DOHH2 (cell line): ENCODE results near the gene CRMP1.

Source experiments
- H3F3A ChIP-seq: fragments of 200-600 bp; sonication (generic), shearing (Covaris generic); 2 replicates; pipeline ENCODE4 v1.6.0; 2016; ENCODE audit warnings: antibody characterized with exemption, mild to moderate bottlenecking; ENCODE audit not compliant: control insufficient read depth, insufficient read depth
- H3K27ac ChIP-seq: fragments of 200-600 bp; sonication (generic); 2 replicates; pipeline ENCODE4 v1.5.1; 2014; ENCODE audit warnings: low read depth, mild to moderate bottlenecking, low read length, moderate library complexity
- H3K27me3 ChIP-seq: fragments of 200-600 bp; sonication (generic); 2 replicates; pipeline ENCODE4 v1.6.1; 2014; ENCODE audit warnings: mild to moderate bottlenecking, low read length, mixed read lengths; ENCODE audit not compliant: control insufficient read depth
- H3K36me3 ChIP-seq: fragments of 200-600 bp; sonication (generic); 2 replicates; pipeline ENCODE4 v1.6.1; 2014; ENCODE audit warnings: mild to moderate bottlenecking, low read length, moderate library complexity, mixed read lengths; ENCODE audit not compliant: control insufficient read depth
- H3K4me1 ChIP-seq: fragments of 200-600 bp; sonication (generic); 2 replicates; pipeline ENCODE4 v1.6.1; 2014; ENCODE audit warnings: mild to moderate bottlenecking, low read length, mixed read lengths; ENCODE audit not compliant: control insufficient read depth
- H3K4me2 ChIP-seq: fragments of 200-600 bp; sonication (generic); 2 replicates; pipeline ENCODE4 v1.6.0; 2014; ENCODE audit warnings: mild to moderate bottlenecking, low read length, moderate library complexity
- H3K4me3 ChIP-seq: fragments of 200-600 bp; sonication (generic); 2 replicates; pipeline ENCODE4 v1.5.1; 2014; ENCODE audit warnings: mild to moderate bottlenecking, low read length, mixed read lengths
- H3K79me2 ChIP-seq: fragments of 200-600 bp; sonication (generic); 2 replicates; pipeline ENCODE4 v1.6.1; 2014; ENCODE audit warnings: mild to moderate bottlenecking, low read length, mixed read lengths; ENCODE audit not compliant: control insufficient read depth
- H3K9me2 ChIP-seq: fragments of 200-600 bp; sonication (generic); replicated peaks from 2 replicates; pipeline ENCODE4 v1.6.1; 2014; ENCODE audit warnings: mild to moderate bottlenecking, low read length, mixed read lengths; ENCODE audit not compliant: control insufficient read depth
- H3K9me3 ChIP-seq: fragments of 200-600 bp; sonication (generic); 2 replicates; pipeline ENCODE4 v1.6.1; 2014; ENCODE audit warnings: antibody characterized with exemption, low read length, mixed read lengths; ENCODE audit not compliant: control insufficient read depth, insufficient read depth
- H4K20me1 ChIP-seq: fragments of 200-600 bp; sonication (generic); 2 replicates; pipeline ENCODE4 v1.6.0; 2014; ENCODE audit warnings: low read depth, mild to moderate bottlenecking, antibody characterized with exemption, low read length, moderate library complexity; ENCODE audit not compliant: control insufficient read depth, insufficient read depth
- EZH2phosphoT487 ChIP-seq: fragments of 200-600 bp; sonication (generic); IDR thresholded peaks from 2 replicates; pipeline ENCODE4 v1.6.1; 2017; ENCODE audit warnings: borderline replicate concordance, mild to moderate bottlenecking, antibody characterized with exemption, low read length, moderate library complexity, mixed read lengths
- TF ChIP-seq, protein P1 (sequence below): fragments of 200-600 bp; sonication (generic); IDR thresholded peaks from one replicate; pipeline ENCODE4 v1.5.1; 2014; ENCODE audit warnings: antibody characterized with exemption, mild to moderate bottlenecking, low read depth, low read length; ENCODE audit not compliant: poor library complexity, severe bottlenecking

The CRMP1 gene

DNA sequence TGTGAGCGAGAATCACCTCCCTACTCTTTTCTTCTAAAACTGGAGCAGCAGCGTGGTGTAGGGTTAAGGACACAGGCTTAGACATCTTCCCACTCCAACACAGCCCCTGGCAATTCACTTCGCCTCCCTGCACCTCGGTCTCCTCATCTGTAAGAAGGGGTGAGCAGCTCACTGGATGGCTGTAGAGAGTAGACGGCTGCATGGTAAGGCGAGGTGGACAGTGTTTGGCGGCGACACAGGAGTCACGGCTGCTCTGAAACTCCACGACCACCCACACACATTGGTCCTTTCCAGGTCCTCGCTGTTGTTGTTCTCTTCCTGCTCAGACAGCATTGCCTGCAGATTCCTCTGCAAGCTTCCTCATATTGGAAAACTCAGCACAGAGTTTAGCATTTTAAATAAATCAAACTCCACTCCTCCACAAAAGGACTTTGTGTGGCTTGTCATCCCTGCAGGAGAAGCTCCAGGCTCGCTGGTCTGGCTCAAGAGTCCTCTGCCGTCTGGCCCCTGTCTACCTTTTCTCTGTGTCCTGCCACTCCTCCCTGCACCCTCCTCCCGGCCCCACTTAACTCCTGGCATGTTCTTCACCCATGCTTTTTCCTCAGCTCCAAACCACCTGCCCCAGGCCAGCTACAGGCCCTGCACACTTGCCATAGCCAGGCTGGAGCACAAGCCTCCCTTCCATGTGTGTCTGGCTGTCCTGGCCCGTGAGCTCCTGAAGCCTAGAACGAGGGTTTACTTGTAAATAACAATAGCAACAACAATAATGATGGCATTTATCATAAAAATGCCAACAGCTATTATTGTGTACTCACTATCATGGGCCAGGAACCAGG lies 41.3 kb upstream of the CRMP1 start:
- no peaks in the 10 kb centered on the region for H3K9me3 ChIP-seq
- no peak overlapping the region for H3K27ac ChIP-seq
- H3K79me2 ChIP-seq, result no peaks in the 10 kb centered on the region
- no peaks in the 10 kb centered on the region for H3K4me1 ChIP-seq
- H3K9me2 ChIP-seq, result no peaks in the 10 kb centered on the region
- no peaks in the 10 kb centered on the region for H3F3A ChIP-seq
- no peaks in the 10 kb centered on the region for H3K27me3 ChIP-seq
- no peaks in the 10 kb centered on the region for H4K20me1 ChIP-seq
- TF ChIP-seq, protein P1, sequence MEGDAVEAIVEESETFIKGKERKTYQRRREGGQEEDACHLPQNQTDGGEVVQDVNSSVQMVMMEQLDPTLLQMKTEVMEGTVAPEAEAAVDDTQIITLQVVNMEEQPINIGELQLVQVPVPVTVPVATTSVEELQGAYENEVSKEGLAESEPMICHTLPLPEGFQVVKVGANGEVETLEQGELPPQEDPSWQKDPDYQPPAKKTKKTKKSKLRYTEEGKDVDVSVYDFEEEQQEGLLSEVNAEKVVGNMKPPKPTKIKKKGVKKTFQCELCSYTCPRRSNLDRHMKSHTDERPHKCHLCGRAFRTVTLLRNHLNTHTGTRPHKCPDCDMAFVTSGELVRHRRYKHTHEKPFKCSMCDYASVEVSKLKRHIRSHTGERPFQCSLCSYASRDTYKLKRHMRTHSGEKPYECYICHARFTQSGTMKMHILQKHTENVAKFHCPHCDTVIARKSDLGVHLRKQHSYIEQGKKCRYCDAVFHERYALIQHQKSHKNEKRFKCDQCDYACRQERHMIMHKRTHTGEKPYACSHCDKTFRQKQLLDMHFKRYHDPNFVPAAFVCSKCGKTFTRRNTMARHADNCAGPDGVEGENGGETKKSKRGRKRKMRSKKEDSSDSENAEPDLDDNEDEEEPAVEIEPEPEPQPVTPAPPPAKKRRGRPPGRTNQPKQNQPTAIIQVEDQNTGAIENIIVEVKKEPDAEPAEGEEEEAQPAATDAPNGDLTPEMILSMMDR, result no peak
- no peak for TF ChIP-seq EZH2phosphoT487
- no peaks in the 10 kb centered on the region for H3K36me3 ChIP-seq
- H3K4me3 ChIP-seq, result no peak overlapping the region
- no peak overlapping the region for H3K4me2 ChIP-seq

DNA sequence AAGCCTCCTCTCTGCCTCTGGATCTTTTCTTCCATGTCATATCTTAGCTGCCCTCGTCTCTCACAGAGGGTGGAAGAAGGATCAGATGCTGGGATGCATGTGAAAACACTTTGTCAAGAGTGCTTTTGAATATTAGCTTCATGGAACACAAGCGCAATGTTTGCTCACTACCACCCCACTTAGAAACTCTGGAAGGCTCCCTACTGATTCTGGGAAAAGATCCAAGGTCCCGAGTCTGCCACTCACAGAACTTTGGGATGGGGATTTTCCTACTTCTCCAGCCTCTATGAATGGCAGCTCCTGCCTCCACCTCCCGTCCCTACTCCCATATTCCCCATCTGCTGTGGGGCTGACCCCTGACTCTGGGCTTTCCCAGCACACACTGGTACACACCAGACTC lies 40.2 kb upstream of the CRMP1 start:
- no peaks in the 10 kb centered on the region for H3K9me3 ChIP-seq
- H3K4me3 ChIP-seq, result no peak overlapping the region
- no peak for TF ChIP-seq EZH2phosphoT487
- TF ChIP-seq, protein P1, result no peak
- no peaks in the 10 kb centered on the region for H3K9me2 ChIP-seq
- no peaks in the 10 kb centered on the region for H3K27me3 ChIP-seq
- no peak overlapping the region for H3K4me2 ChIP-seq
- no peaks in the 10 kb centered on the region for H3F3A ChIP-seq
- H3K4me1 ChIP-seq, result no peaks in the 10 kb centered on the region
- H3K36me3 ChIP-seq, result no peaks in the 10 kb centered on the region
- H4K20me1 ChIP-seq, result no peaks in the 10 kb centered on the region
- H3K27ac ChIP-seq, result no peak overlapping the region
- H3K79me2 ChIP-seq, result no peaks in the 10 kb centered on the region

DNA sequence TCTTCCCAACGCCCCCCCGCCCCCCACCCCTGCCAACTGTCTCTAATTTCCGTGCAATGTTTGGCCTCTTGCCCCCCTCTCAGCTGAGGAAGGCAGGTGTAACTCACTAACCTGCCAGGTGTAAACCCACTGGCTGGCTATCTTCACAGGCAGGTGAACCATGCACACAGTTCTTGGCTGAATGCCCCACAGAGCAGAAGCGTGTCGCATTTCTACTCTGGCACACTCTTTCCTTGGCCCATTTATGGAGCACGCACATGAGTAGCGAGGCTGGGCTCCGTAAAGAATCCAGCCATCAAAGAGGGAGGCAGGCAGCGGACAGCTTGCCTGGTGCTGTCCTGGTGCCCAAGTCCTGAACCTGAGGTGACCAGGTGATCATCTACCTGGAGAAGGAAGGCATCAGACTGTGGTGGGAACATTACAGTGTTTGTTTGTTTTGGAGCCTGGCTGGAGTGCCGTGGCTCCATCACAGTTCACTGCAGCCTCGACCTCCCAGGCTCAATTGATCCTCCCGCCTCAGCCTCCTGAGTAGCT lies 39.2 kb upstream of the CRMP1 start:
- Histone ChIP-seq H3K9me2 (no peaks in the 10 kb centered on the region), H3K4me2 (no peak overlapping the region), H4K20me1 (no peaks in the 10 kb centered on the region), H3K79me2 (no peaks in the 10 kb centered on the region), H3K27me3 (no peaks in the 10 kb centered on the region), H3K36me3 (no peaks in the 10 kb centered on the region), H3K4me1 (no peaks in the 10 kb centered on the region), H3K9me3 (no peaks in the 10 kb centered on the region), H3K4me3 (no peak overlapping the region), H3F3A (no peaks in the 10 kb centered on the region), H3K27ac (no peak overlapping the region)
- no peak for TF ChIP-seq EZH2phosphoT487
- TF ChIP-seq, protein P1, result no peak
